ENCODE results near the gene EVA1C. TPM values are rescaled to one million over a fixed set of nuclear protein-coding genes. Genes with fewer than 3 reads are reported as not detected.

Gene EVA1C
- total RNA-seq, 3 donors from 2014 or later: 30.2 to 69.8 (median 58.5) TPM

DNA sequence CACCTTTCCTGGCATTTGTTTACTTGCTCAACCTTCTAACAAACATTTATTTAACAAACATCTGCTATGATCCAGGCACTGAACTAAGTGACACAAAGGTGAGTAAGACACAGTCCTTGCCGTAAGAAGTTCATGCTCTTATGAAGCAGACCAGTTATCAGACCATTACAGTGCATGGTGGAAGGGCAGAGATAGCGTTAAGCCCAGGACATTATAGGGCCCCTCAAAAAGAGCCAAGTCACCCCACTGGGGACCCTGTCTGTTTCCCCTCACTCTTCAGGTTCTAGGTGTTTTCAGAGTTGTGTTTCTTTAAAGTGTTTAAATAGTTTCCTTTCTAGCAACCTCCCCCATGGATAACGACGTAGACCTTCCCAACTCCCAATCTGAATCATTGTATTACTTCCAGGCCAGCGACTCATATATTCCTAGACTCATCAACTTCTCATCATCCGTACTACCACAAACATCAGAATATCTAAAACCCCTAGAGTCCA, 133.5 kb downstream of the EVA1C start:
- intact Hi-C loops (cut with DNase I; ENCODE audit: low total_unique reads): no loop called here
- no peak for DNase-seq (ENCODE audit: low spot score in 2 of 2)

DNA sequence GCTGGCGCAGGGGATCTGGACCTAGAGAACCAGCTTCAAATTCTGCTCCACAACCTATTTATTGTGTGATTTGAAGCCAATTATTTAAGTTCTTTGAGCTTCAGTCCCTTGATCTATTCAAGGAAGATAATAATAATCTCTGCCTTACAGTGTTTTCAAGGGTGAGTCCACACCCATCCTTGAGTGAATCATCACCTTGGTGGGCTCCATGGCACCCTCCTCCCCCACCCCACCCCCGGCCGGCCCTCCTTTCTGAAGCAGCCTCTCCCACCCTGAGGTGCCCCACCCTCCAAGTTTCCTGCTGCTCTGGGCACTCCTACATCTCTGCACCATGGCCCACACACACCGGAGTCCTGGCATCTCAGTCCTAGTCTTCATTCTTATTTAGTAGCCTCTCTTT, 134.5 kb downstream of the EVA1C start:
- no peaks in the 10 kb centered on the region for H3K36me3 ChIP-seq
- intact Hi-C loops (cut with DNase I; ENCODE audit: low total_unique reads): no loop called here

More for the DNA sequence above, 133.5 kb downstream of the EVA1C start:
- H3K27me3 ChIP-seq: no peaks in the 10 kb centered on the region
- no peaks in the 10 kb centered on the region for H3K36me3 ChIP-seq
- H3K4me3 ChIP-seq: no peak overlapping the region
- TF ChIP-seq POLR2A (IDR thresholded peaks at IDR 0.05): no peak
- TF ChIP-seq, protein P1, sequence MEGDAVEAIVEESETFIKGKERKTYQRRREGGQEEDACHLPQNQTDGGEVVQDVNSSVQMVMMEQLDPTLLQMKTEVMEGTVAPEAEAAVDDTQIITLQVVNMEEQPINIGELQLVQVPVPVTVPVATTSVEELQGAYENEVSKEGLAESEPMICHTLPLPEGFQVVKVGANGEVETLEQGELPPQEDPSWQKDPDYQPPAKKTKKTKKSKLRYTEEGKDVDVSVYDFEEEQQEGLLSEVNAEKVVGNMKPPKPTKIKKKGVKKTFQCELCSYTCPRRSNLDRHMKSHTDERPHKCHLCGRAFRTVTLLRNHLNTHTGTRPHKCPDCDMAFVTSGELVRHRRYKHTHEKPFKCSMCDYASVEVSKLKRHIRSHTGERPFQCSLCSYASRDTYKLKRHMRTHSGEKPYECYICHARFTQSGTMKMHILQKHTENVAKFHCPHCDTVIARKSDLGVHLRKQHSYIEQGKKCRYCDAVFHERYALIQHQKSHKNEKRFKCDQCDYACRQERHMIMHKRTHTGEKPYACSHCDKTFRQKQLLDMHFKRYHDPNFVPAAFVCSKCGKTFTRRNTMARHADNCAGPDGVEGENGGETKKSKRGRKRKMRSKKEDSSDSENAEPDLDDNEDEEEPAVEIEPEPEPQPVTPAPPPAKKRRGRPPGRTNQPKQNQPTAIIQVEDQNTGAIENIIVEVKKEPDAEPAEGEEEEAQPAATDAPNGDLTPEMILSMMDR (IDR thresholded peaks at IDR 0.05): no peak
- TF ChIP-seq POLR2AphosphoS5 (IDR thresholded peaks at IDR 0.05): no peak
- H3K9me3 ChIP-seq: no peaks in the 10 kb centered on the region
- no peak overlapping the region for H3K27ac ChIP-seq
- H3K4me1 ChIP-seq: no peaks in the 10 kb centered on the region

DNA sequence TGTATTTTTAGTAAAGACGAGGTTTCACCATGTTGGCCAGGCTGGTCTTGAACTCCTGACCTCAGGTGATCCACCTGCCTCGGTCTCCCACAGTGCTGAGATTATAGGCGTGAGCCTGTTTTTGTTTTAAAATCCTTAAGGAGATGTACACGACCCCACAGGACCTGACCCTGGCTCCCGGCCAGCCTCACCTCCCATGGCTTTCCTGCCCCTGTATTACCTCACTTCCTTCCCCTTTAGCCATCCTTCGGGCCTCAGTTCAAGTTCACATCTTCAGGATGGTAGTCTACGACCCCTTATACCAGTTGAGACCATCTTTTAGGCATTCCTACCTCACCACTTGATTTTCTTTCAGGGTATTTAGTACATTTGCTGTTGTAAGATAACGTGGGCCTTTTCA, 136.5 kb downstream of the EVA1C start:
- Histone ChIP-seq H3K27me3 (no peaks in the 10 kb centered on the region), H3K4me3 (no peak overlapping the region), H3K27ac (no peak overlapping the region), H3K9me3 (no peaks in the 10 kb centered on the region), H3K36me3 (no peaks in the 10 kb centered on the region), H3K4me1 (no peaks in the 10 kb centered on the region)
- no peak for TF ChIP-seq POLR2A (IDR thresholded peaks at IDR 0.05)
- TF ChIP-seq, protein P1 (IDR thresholded peaks at IDR 0.05): no peak
- no peak for TF ChIP-seq POLR2AphosphoS5 (IDR thresholded peaks at IDR 0.05)
- no peak for DNase-seq (ENCODE audit: low spot score in 2 of 2)
- intact Hi-C loops (cut with DNase I; ENCODE audit: low total_unique reads): no loop called here

More for the DNA sequence above, 134.5 kb downstream of the EVA1C start:
- no peak overlapping the region for H3K4me3 ChIP-seq
- H3K4me1 ChIP-seq: no peaks in the 10 kb centered on the region
- H3K9me3 ChIP-seq: no peaks in the 10 kb centered on the region
- H3K27me3 ChIP-seq: no peaks in the 10 kb centered on the region
- no peak for DNase-seq (ENCODE audit: low spot score in 2 of 2)
- TF ChIP-seq, protein P1 (IDR thresholded peaks at IDR 0.05): no peak
- TF ChIP-seq POLR2A (IDR thresholded peaks at IDR 0.05) (no peak), POLR2AphosphoS5 (IDR thresholded peaks at IDR 0.05) (no peak)
- H3K27ac ChIP-seq: no peak overlapping the region

DNA sequence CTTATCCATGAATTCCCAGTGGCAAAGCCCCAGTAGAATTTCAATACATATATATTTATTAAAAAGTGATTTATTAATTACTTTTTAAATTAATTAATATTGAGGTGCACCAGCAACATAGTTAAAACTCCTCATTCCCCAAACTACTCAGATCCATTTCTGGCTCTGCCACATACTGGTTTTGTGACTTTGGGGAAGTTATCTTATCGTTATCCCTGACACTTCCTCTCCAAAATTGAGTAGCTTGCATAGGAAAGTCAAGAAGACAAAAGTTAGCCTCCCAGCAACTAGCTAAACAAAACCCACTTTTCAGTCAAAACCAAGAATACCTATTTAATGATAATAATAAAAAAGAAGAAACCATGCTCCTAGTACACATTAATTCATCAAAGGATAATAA, 136.9 kb downstream of the EVA1C start:
- Histone ChIP-seq H3K4me1 (no peaks in the 10 kb centered on the region), H3K9me3 (no peaks in the 10 kb centered on the region), H3K27me3 (no peaks in the 10 kb centered on the region), H3K36me3 (no peaks in the 10 kb centered on the region), H3K4me3 (no peak overlapping the region), H3K27ac (no peak overlapping the region)
- intact Hi-C loops (cut with DNase I; ENCODE audit: low total_unique reads): no loop called here
- TF ChIP-seq POLR2AphosphoS5 (IDR thresholded peaks at IDR 0.05) (no peak), POLR2A (IDR thresholded peaks at IDR 0.05) (no peak)
- TF ChIP-seq, protein P1 (IDR thresholded peaks at IDR 0.05): no peak
- DNase-seq (ENCODE audit: low spot score in 2 of 2): no peak

DNA sequence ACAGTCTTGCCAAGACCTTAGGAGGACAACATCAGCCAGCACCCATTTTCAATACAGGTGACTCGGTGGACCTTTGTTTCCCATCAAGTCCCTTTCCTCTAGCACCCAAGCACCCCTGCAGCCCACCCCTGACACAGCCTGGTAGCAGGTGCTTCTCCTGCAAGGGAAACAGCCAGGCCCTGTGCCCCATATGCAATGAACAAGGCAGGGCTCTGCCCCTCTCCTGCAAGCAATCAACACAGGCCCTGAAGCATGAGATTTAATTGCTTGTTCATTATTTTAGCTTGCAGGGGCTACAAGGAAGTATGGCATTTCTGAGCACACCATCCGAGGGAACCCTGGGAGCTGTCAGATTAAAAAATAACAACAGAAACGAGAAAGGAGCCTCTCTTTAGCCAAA, 137.4 kb downstream of the EVA1C start:
- Histone ChIP-seq H3K27me3 (no peaks in the 10 kb centered on the region), H3K36me3 (no peaks in the 10 kb centered on the region), H3K27ac (no peak overlapping the region), H3K9me3 (no peaks in the 10 kb centered on the region), H3K4me1 (no peaks in the 10 kb centered on the region), H3K4me3 (no peak overlapping the region)
- TF ChIP-seq POLR2A (IDR thresholded peaks at IDR 0.05) (no peak), POLR2AphosphoS5 (IDR thresholded peaks at IDR 0.05) (no peak)
- TF ChIP-seq, protein P1 (IDR thresholded peaks at IDR 0.05): no peak
- DNase-seq (ENCODE audit: low spot score in 2 of 2): no peak
- intact Hi-C loops (cut with DNase I; ENCODE audit: low total_unique reads): no loop called here
